B cell (primary cell): ENCODE results near the gene LRRN4CL.

Experiments
- CTCF ChIP-seq: fragments of 200-600 bp; IDR thresholded peaks from one replicate; pipeline ENCODE4 v1.8.0; 2022; ENCODE audit warnings: antibody characterized with exemption, mild to moderate bottlenecking
- EZH2 ChIP-seq: IDR thresholded peaks from 2 replicates; pipeline ENCODE4 v1.6.1; 2012; ENCODE audit warnings: borderline replicate concordance, low read depth, mild to moderate bottlenecking, moderate library complexity, low read length; ENCODE audit not compliant: insufficient read depth, poor library complexity, severe bottlenecking

GRCh38 chr11:62648967-62649364 is 40.4 kb downstream of the LRRN4CL start:
- TF ChIP-seq CTCF (no peak), EZH2 (no peak)
